ENCODE results near the gene JARID2. TPM values are rescaled to one million over a fixed set of nuclear protein-coding genes. Genes with fewer than 3 reads are reported as not detected.

JARID2 gene
- total and polyA plus RNA-seq, 2 of the 8 experiments (the other 6 are each of a cell fraction or from before 2014, with no cell fraction given) = 60.1 to 239 TPM

DNA sequence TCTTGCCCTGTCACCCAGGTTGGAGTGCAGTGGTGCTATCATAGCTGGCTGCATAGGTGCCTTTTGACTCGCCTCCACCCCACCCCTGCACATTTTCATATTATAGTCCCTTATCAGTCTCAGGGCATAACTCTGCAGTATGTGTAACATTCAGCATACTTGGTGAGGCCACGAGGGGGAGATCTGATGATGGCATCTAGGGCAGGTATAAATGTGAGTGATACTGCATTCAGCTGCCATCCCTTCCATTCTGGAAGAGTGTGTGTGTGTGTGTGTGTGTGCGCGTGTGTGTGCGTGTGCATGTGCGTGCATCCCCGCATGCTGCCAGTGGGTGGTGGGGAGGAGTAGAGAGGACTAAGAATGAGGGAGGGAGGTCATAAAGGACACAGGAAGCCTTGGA, 81.4 kb downstream of the JARID2 start:
- DNase-seq (ENCODE audit: low read depth in 1 of 2, low spot score in 2 of 2) (peak in 1 of 2 experiments; percentile 43), FAIRE-seq (no peak)
- Histone ChIP-seq H3K36me3 (ENCODE audit: control insufficient read depth in 2 of 4, insufficient read depth in 4 of 4, low read length in 3 of 4) (peaks cover 0 to 4% (median 0%) of the 10 kb centered on the region in 4 experiments; a peak in 1 of 8 replicates), H4K20me1 (replicated peaks in 1 of 2; ENCODE audit: control insufficient read depth in 1 of 2, insufficient read depth in 2 of 2, low read length in 2 of 2) (peaks cover 51 to 73% of the 10 kb centered on the region in 2 experiments), H3K18ac (ENCODE audit: extremely low read depth, low read length) (no peak overlapping the region), H4K5ac (ENCODE audit: insufficient read length, low read depth, low read length) (no peak overlapping the region), H3K56ac (replicated peaks; ENCODE audit: insufficient read length, low read depth, low read length) (no peak overlapping the region), H2BK12ac (ENCODE audit: low read depth, low read length) (no peak overlapping the region), H2AFZ (ENCODE audit: low read length) (no peak overlapping the region), H3K23ac (ENCODE audit: insufficient read length) (no peak overlapping the region), H2BK15ac (ENCODE audit: low read length) (no peak overlapping the region), H2AK5ac (ENCODE audit: low read depth, low read length) (no peak overlapping the region), H2BK20ac (ENCODE audit: low read length) (no peak overlapping the region; the same call in 1 of the 2 replicates), H3K14ac (ENCODE audit: insufficient read length) (no peak overlapping the region), H3K9ac (replicated peaks in 1 of 4; ENCODE audit: extremely low read depth in 1 of 4, low read depth in 3 of 4, low read length in 3 of 4) (no peak overlapping the region), H3K4me2 (ENCODE audit: insufficient read depth in 1 of 2, low read depth in 2 of 2, low read length in 2 of 2) (peak overlapping the region in 1 of 2 experiments; percentile 0; a peak in 1 of 4 replicates), H3K4me1 (replicated peaks in 1 of 4; ENCODE audit: control insufficient read depth in 3 of 4, insufficient read depth in 4 of 4, low read length in 3 of 4) (peaks cover 5 to 31% (median 30%) of the 10 kb centered on the region in 4 experiments), H3K4ac (replicated peaks; ENCODE audit: insufficient read length, low read depth, low read length) (no peak overlapping the region), H3K79me2 (ENCODE audit: control insufficient read depth in 1 of 2, insufficient read depth in 2 of 2, low read length in 2 of 2) (peaks cover 85 to 99% of the 10 kb centered on the region in 2 experiments), H2BK5ac (ENCODE audit: low read depth, low read length) (peak overlapping the region; percentile 55; the same call in 1 of the 2 replicates), H3K4me3 (ENCODE audit: extremely low read depth in 1 of 4, insufficient read depth in 2 of 4, low read depth in 3 of 4, low read length in 4 of 4) (no peak overlapping the region), H3K27ac (ENCODE audit: low read depth, low read length) (no peak overlapping the region), H3K9me3 (ENCODE audit: insufficient read depth in 2 of 2, low read depth in 1 of 2, low read length in 1 of 2) (no peaks in the 10 kb centered on the region), H3K79me1 (ENCODE audit: low read depth, low read length) (no peaks in the 10 kb centered on the region; the same call in 1 of the 2 replicates), H4K91ac (replicated peaks; ENCODE audit: insufficient read length, low read length) (no peak overlapping the region), H3K23me2 (ENCODE audit: low read depth, low read length) (no peaks in the 10 kb centered on the region), H3K27me3 (replicated peaks in 1 of 4; ENCODE audit: control insufficient read depth in 3 of 4, extremely low read depth in 1 of 4, insufficient read depth in 3 of 4, low read length in 3 of 4) (no peaks in the 10 kb centered on the region), H4K8ac (ENCODE audit: extremely low read depth, insufficient read depth, low read length) (no peak overlapping the region), H2BK120ac (replicated peaks; ENCODE audit: low read depth, low read length) (no peak overlapping the region)
- ChIA-PET CTCF (ENCODE audit: partially characterized antibody) (no interaction called here), POLR2A (ENCODE audit: partially characterized antibody) (interaction anchor here (0.6 to 1.6 kb wide), 4 partner anchors 9 to 24 kb away, joined by 4 read pairs; no protein-coding TSS in a partner anchor)
- 70% methylated on average over 7 of the region's 7 CpGs; no CpG with 5 or more reads in 1 of the 2 experiments for WGBS, 2 experiments (ENCODE audit: extremely low coverage in 1 of 2, insufficient coverage in 1 of 2, insufficient read length in 1 of 2, insufficient replicate concordance in 2 of 2, low coverage in 1 of 2, low lambda C conversion rate in 2 of 2, missing lambda C conversion rate in 1 of 2)
- TF ChIP-seq YY1 (IDR thresholded peaks at IDR 0.05; ENCODE audit: low read depth, low read length) = no peak
- TF ChIP-seq EZH2 (IDR thresholded peaks at IDR 0.05; ENCODE audit: low read depth, low read length, severe bottlenecking) = no peak
- TF ChIP-seq CBX8 (IDR thresholded peaks at IDR 0.05; ENCODE audit: borderline replicate concordance, low read depth, low read length) = no peak
- TF ChIP-seq CHD2 (IDR thresholded peaks at IDR 0.05; ENCODE audit: low read length) = no peak
- TF ChIP-seq, protein P1, sequence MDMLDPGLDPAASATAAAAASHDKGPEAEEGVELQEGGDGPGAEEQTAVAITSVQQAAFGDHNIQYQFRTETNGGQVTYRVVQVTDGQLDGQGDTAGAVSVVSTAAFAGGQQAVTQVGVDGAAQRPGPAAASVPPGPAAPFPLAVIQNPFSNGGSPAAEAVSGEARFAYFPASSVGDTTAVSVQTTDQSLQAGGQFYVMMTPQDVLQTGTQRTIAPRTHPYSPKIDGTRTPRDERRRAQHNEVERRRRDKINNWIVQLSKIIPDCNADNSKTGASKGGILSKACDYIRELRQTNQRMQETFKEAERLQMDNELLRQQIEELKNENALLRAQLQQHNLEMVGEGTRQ (IDR thresholded peaks at IDR 0.05; ENCODE audit: low read length) = no peak
- no peak for TF ChIP-seq POLR2A (IDR thresholded peaks at IDR 0.05; ENCODE audit: control extremely low read depth in 1 of 2, low read depth in 2 of 2, low read length in 2 of 2)
- TF ChIP-seq SP1 (IDR thresholded peaks at IDR 0.05; ENCODE audit: low read depth, low read length) = no peak
- 0 out of 4 replicates have a peak, but pooled peaks of 1 of the 2 experiments have one; percentile 5 for TF ChIP-seq RAD21 (IDR thresholded peaks at IDR 0.05 in 1 of 2, conservative IDR thresholded peaks at IDR 0.05 in 1 of 2; ENCODE audit: low read depth in 2 of 2, low read length in 2 of 2)
- TF ChIP-seq SIRT6 (IDR thresholded peaks at IDR 0.05; ENCODE audit: low read length) = no peak
- TF ChIP-seq TAF7 (optimal IDR thresholded peaks at IDR 0.05; ENCODE audit: borderline replicate concordance, low read depth, low read length) = no peak
